HG03571 (cell line): ENCODE data around the gene TMEM187.

Experiments used
- ATAC-seq: cut with Tn5 transposase; IDR thresholded peaks from one replicate; pipeline ENCODE4 v1.9.1; 2021; ENCODE audit not compliant: unreplicated experiment

TMEM187 gene

GRCh38 chrX:153970357-153971123 lies 2.0 kb upstream of the TMEM187 start:
- ATAC-seq: no peak

GRCh38 chrX:153971124-153971449 lies 1.5 kb upstream of the TMEM187 start:
- ATAC-seq: peak; percentile 31

GRCh38 chrX:153971450-153972367 lies 845 bp upstream of the TMEM187 start, which contains the start of gene HCFC1:
Gene HCFC1 (minus strand): TSS chrX:153971818. CDS start chrX:153970840, 978 bp downstream.
- peak; percentile 40 for ATAC-seq

GRCh38 chrX:153973127-153974002 lies 811 bp downstream of the TMEM187 start:
- no peak for ATAC-seq

- no peak for ATAC-seq
These were observed 1.6 kb downstream of the TMEM187 start for GRCh38 chrX:153974003-153974725.

- no peak for ATAC-seq
These were observed 2.3 kb downstream of the TMEM187 start for GRCh38 chrX:153974726-153975286.

GRCh38 chrX:153980394-153980793 lies 7.8 kb downstream of the TMEM187 start:
- peak; percentile 48 for ATAC-seq

- ATAC-seq: no peak
These were observed 8.7 kb downstream of the TMEM187 start for GRCh38 chrX:153981231-153981630.

- ATAC-seq: no peak
These were observed 9.4 kb downstream of the TMEM187 start for GRCh38 chrX:153981771-153982533.

GRCh38 chrX:153983321-153983801 lies 10.8 kb downstream of the TMEM187 start:
- ATAC-seq: no peak

- no peak for ATAC-seq
These were observed 12.0 kb downstream of the TMEM187 start for GRCh38 chrX:153984351-153985178.

- no peak for ATAC-seq
These were observed 15.9 kb downstream of the TMEM187 start for GRCh38 chrX:153988493-153988892.

- ATAC-seq: no peak
These were observed 17.6 kb downstream of the TMEM187 start for GRCh38 chrX:153989973-153990655.

- ATAC-seq: no peak
These were observed 18.5 kb downstream of the TMEM187 start for GRCh38 chrX:153991013-153991580.

GRCh38 chrX:153992180-153992579 lies 19.6 kb downstream of the TMEM187 start:
- ATAC-seq: no peak

- ATAC-seq: no peak
These were observed 20.5 kb downstream of the TMEM187 start for GRCh38 chrX:153993079-153993478.

- no peak for ATAC-seq
These were observed 21.4 kb downstream of the TMEM187 start for GRCh38 chrX:153993978-153994377.
